A549 (cell line): Measurements from ENCODE around the gene IQCC. TPM values are rescaled to one million over a fixed set of nuclear protein-coding genes. Genes with fewer than 3 reads are reported as not detected.

ENCODE experiments used
- ATAC-seq, 2 experiments: fragments of 200-7000 bp in 1 of 2; fragments of >200 bp in 1 of 2; cut with Nextera tagmentation in 1 of 2; cut with Tn5 transposase in 1 of 2; 3 replicates each; pipeline versions ENCODE4 v1.8.0 to v1.9.1; 2018 to 2020; ENCODE audit warnings: mild to moderate bottlenecking in 1 of 2, moderate library complexity in 1 of 2
- CTCF ChIA-PET: fragments of 300-600 bp; sonication (Branson Sonifier 250); formaldehyde crosslinking; extraction: SDS; loops from one replicate; lab custom pipeline; 2021; ENCODE audit warnings: antibody characterized with exemption, inconsistent platforms; lab: Yijun Ruan, JAX
- POLR2A ChIA-PET: fragments of 350-600 bp; formaldehyde crosslinking; extraction: SDS; loops from one replicate; lab custom pipeline; 2021; ENCODE audit warnings: antibody characterized with exemption, inconsistent platforms; lab: Yijun Ruan, JAX
- DNase-seq, 2 experiments: peaks; one replicate each; pipeline versions ENCODE4 v3.0.0 to v3.0.0-alpha.2; 2011 to 2016; ENCODE audit warnings: low read depth in 1 of 2, low spot score in 1 of 2
- FAIRE-seq: peaks from 2 replicates; lab custom pipeline; 2011; peaks lifted over from hg19 to GRCh38; lab: Jason Lieb, UNC
- H3K27ac ChIP-seq, 2 experiments: fragments of >200 bp; sonication (Bioruptor Twin); formaldehyde crosslinking; 3 replicates each; pipeline ENCODE4 v1.5.1; 2016 to 2017
- H3K4me1 ChIP-seq: fragments of >200 bp; sonication (Bioruptor Twin); formaldehyde crosslinking; 3 replicates; pipeline ENCODE4 v1.6.1; 2016
- H3K4me2 ChIP-seq: fragments of >200 bp; sonication (Bioruptor Twin); formaldehyde crosslinking; 3 replicates; pipeline ENCODE4 v1.6.1; 2016
- H3K4me3 ChIP-seq: fragments of >200 bp; sonication (Bioruptor Twin); formaldehyde crosslinking; 3 replicates; pipeline ENCODE4 v1.5.1; 2016
- H3K9me3 ChIP-seq: fragments of >200 bp; sonication (Bioruptor Twin); formaldehyde crosslinking; 3 replicates; pipeline ENCODE4 v1.6.1; 2016
- EHF ChIP-seq: fragments of 250-450 bp; sonication (Bioruptor Pico); IDR thresholded peaks from 2 replicates; pipeline ENCODE4 v1.5.0; 2020; ENCODE audit warnings: mild to moderate bottlenecking
- EHMT2 ChIP-seq: fragments of 200-600 bp; sonication (generic); IDR thresholded peaks from 2 replicates; pipeline ENCODE4 v1.6.1; 2016; ENCODE audit warnings: antibody characterized with exemption, low read depth, mild to moderate bottlenecking, moderate library complexity
- FOSB ChIP-seq: fragments of 250-450 bp; sonication (Bioruptor Pico); IDR thresholded peaks from 2 replicates; pipeline ENCODE4 v1.5.0; 2020; ENCODE audit warnings: mild to moderate bottlenecking, moderate library complexity
- HDAC2 ChIP-seq: fragments of 200-600 bp; sonication (generic); IDR thresholded peaks from 2 replicates; pipeline ENCODE4 v1.6.1; 2016
- HEYL ChIP-seq: fragments of 250-450 bp; sonication (Bioruptor Pico); IDR thresholded peaks from 2 replicates; pipeline ENCODE4 v1.8.0; 2021; ENCODE audit warnings: mild to moderate bottlenecking, moderate library complexity
- JUNB ChIP-seq: fragments of >200 bp; sonication (Bioruptor Twin); formaldehyde crosslinking; IDR thresholded peaks from 2 replicates; pipeline ENCODE4 v1.6.1; 2016
- MAFK ChIP-seq: fragments of 450-650 bp; IDR thresholded peaks from 2 replicates; pipeline ENCODE4 v1.6.1; 2014; ENCODE audit not compliant: partially characterized antibody
- MAZ ChIP-seq: fragments of 150-350 bp; IDR thresholded peaks from 2 replicates; pipeline ENCODE4 v1.6.1; 2014; ENCODE audit warnings: antibody characterized with exemption, low read depth, low read length, borderline replicate concordance
- NFE2L2 ChIP-seq: fragments of 150-350 bp; conservative IDR thresholded peaks from 2 replicates; pipeline ENCODE4 v1.6.1; 2014; ENCODE audit warnings: low read length
- NPAS2 ChIP-seq: fragments of 250-450 bp; sonication (Bioruptor Pico); IDR thresholded peaks from 2 replicates; pipeline ENCODE4 v1.8.0; 2022; ENCODE audit warnings: mild to moderate bottlenecking, moderate library complexity, borderline replicate concordance
- RAD21 ChIP-seq, 2 experiments: fragments of >200 bp in 1 of 2; sonication (Bioruptor Twin) in 1 of 2; formaldehyde crosslinking in 1 of 2; IDR thresholded peaks in 1 of 2; conservative IDR thresholded peaks in 1 of 2; 2 replicates in 1 of 2; 3 replicates in 1 of 2; pipeline ENCODE4 v1.6.1; 2012 to 2018; ENCODE audit warnings: inconsistent platforms in 1 of 2
- RARB ChIP-seq: fragments of 250-450 bp; sonication (Bioruptor Pico); IDR thresholded peaks from 2 replicates; pipeline ENCODE4 v1.8.0; 2021; ENCODE audit warnings: mild to moderate bottlenecking, moderate library complexity
- RCOR1 ChIP-seq: fragments of 150-350 bp; IDR thresholded peaks from 2 replicates; pipeline ENCODE4 v1.6.1; 2014; ENCODE audit warnings: antibody characterized with exemption, low read length, low read depth
- SMC3 ChIP-seq: fragments of >200 bp; sonication (Bioruptor Twin); formaldehyde crosslinking; IDR thresholded peaks from 3 replicates; pipeline ENCODE4 v1.6.1; 2018; ENCODE audit warnings: inconsistent platforms
- SREBF2 ChIP-seq: fragments of 450-650 bp; IDR thresholded peaks from 2 replicates; pipeline ENCODE4 v1.6.1; 2014; ENCODE audit warnings: mild to moderate bottlenecking, moderate library complexity
- TP53 ChIP-seq: fragments of 250-450 bp; sonication (Bioruptor Pico); IDR thresholded peaks from 2 replicates; pipeline ENCODE4 v1.5.0; 2021; ENCODE audit warnings: mild to moderate bottlenecking, moderate library complexity
- ZC3H11A ChIP-seq: fragments of 450-650 bp; IDR thresholded peaks from 2 replicates; pipeline ENCODE4 v1.6.1; 2014; ENCODE audit warnings: antibody characterized with exemption, mild to moderate bottlenecking
- ZFP36 ChIP-seq: fragments of 450-650 bp; IDR thresholded peaks from 2 replicates; pipeline ENCODE4 v1.6.1; 2014; ENCODE audit warnings: borderline replicate concordance; ENCODE audit not compliant: partially characterized antibody
- WGBS: methylation state at CpG from one replicate; pipeline ENCODE4 v1.1.6; 2017; ENCODE audit errors: missing lambda C conversion rate; 5-methylcytosine and 5-hydroxymethylcytosine counted together
- polyA plus RNA-seq, 4 experiments: library from polyadenylated mRNA; depleted of rRNA in 3 of 4; stranded (reverse); fragments of >200 nt; fragmentation: RNase III in 1 of 4; extraction: RNeasy Plus Mini Kit Qiagen cat#74134 plus additional on column Dnase treatment in 1 of 4; gene quantifications; 2 replicates in 3 of 4; 3 replicates in 1 of 4; pipeline ENCODE4 v1.2.3, GENCODE V29; 2011 to 2017
- TF ChIP-seq, protein P1 (sequence below): IDR thresholded peaks from 2 replicates; pipeline ENCODE4 v1.6.1; 2012
- TF ChIP-seq, protein P2 (sequence below): IDR thresholded peaks from 2 replicates; pipeline ENCODE4 v1.6.1; 2012
- TF ChIP-seq, protein P3 (sequence below): fragments of 250-450 bp; sonication (Bioruptor Pico); IDR thresholded peaks from 2 replicates; pipeline ENCODE4 v1.5.0; 2021; ENCODE audit warnings: mild to moderate bottlenecking, moderate library complexity, borderline replicate concordance
- TF ChIP-seq, protein P4 (sequence below): fragments of >200 bp; sonication (Bioruptor Twin); formaldehyde crosslinking; IDR thresholded peaks from 3 replicates; pipeline ENCODE4 v1.5.1; 2016

IQCC gene
- polyA plus RNA-seq, 2 of the 4 experiments (the other 2 are of a cell fraction) = 1.6 to 2.0 TPM

DNA sequence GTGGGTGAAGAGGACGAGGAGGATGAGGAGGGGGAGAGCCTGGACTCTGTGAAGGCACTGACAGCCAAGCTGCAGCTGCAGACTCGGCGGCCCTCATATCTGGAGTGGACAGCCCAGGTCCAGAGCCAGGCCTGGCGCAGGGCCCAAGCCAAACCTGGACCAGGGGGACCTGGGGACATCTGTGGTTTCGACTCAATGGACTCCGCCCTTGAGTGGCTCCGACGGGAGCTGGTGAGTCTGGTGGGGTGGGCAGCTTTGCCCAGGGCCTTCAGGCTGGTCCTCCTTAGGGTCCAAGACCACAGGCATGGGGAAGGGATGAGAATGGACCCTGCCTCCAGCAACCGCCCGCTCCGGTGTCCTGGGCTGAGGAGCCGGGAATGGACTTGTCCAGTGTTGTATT lies 42.0 kb downstream of the IQCC start:
- CTCF ChIA-PET = interaction anchor here (1.1 to 7.7 kb wide), 19 partner anchors 8 to 84 kb away, joined by 3 to 96 read pairs (median 5); no protein-coding TSS in a partner anchor
- 88% methylated on average over 12 of the region's 12 CpGs for WGBS
- Histone ChIP-seq H3K4me2 (no peak overlapping the region), H3K9me3 (no peaks in the 10 kb centered on the region), H3K4me3 (no peak overlapping the region), H3K27ac (no peak overlapping the region), H3K4me1 (peaks cover 9% of the 10 kb centered on the region)
- POLR2A ChIA-PET = no interaction called here
- ATAC-seq (no peak), FAIRE-seq (no peak), DNase-seq (no peak)
- TF ChIP-seq ZFP36 (no peak), FOSB (CRISPR knock-in tag) (no peak), NPAS2 (no peak), JUNB (no peak), RCOR1 (no peak), MAZ (no peak), EHF (CRISPR knock-in tag) (no peak), HDAC2 (no peak), MAFK (no peak), ZC3H11A (no peak), EHMT2 (no peak), TP53 (CRISPR knock-in tag) (no peak), RARB (CRISPR knock-in tag) (no peak), SMC3 (no peak), HEYL (CRISPR knock-in tag) (no peak), RAD21 (conservative IDR thresholded peaks at IDR 0.05 in 1 of 2, IDR thresholded peaks at IDR 0.05 in 1 of 2) (no peak), SREBF2 (no peak)
- TF ChIP-seq, protein P1, sequence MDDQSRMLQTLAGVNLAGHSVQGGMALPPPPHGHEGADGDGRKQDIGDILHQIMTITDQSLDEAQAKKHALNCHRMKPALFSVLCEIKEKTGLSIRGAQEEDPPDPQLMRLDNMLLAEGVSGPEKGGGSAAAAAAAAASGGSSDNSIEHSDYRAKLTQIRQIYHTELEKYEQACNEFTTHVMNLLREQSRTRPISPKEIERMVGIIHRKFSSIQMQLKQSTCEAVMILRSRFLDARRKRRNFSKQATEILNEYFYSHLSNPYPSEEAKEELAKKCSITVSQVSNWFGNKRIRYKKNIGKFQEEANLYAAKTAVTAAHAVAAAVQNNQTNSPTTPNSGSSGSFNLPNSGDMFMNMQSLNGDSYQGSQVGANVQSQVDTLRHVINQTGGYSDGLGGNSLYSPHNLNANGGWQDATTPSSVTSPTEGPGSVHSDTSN = no peak
- TF ChIP-seq, protein P2, sequence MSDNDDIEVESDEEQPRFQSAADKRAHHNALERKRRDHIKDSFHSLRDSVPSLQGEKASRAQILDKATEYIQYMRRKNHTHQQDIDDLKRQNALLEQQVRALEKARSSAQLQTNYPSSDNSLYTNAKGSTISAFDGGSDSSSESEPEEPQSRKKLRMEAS = no peak
- TF ChIP-seq, protein P3, sequence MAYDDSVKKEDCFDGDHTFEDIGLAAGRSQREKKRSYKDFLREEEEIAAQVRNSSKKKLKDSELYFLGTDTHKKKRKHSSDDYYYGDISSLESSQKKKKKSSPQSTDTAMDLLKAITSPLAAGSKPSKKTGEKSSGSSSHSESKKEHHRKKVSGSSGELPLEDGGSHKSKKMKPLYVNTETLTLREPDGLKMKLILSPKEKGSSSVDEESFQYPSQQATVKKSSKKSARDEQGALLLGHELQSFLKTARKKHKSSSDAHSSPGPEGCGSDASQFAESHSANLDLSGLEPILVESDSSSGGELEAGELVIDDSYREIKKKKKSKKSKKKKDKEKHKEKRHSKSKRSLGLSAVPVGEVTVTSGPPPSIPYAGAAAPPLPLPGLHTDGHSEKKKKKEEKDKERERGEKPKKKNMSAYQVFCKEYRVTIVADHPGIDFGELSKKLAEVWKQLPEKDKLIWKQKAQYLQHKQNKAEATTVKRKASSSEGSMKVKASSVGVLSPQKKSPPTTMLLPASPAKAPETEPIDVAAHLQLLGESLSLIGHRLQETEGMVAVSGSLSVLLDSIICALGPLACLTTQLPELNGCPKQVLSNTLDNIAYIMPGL (CRISPR knock-in tag) = no peak

DNA sequence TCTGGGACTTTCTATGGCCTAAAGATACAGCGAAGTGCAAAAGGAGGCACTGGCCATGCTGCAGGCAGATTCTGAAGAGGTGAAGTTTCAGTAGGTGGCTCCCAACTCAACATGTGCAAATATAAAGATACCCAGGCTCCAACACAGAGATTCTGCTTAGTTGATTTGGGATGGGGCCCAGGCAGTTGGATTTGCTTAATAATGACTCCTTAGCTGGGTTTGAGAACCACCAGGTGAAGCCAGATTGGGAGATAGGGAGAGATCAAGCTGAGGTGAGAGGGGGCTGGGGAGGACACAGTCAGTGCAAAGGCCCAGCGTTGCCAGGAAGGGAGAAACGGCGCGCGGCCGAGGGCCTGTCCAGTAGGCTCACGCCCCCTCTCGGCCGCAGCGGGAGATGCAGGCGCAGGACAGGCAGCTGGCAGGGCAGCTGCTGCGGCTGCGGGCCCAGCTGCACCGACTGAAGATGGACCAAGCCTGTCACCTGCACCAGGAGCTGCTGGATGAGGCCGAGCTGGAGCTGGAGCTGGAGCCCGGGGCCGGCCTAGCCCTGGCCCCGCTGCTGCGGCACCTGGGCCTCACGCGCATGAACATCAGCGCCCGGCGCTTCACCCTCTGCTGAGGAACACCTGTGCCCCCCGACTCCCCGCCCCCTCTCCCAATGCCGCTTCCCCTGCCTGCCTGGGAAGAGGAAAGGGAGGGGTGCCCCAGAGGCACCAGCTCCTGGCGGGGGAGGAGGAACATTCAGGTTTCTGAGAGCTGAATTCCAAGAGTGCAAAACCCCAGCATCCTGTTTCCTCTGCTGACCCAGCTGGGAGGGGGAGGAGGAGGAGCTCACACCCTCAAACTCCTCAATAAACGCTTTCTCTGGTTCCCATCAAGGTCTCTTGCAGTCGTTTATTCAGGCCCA lies 42.8 kb downstream of the IQCC start:
- no peak for FAIRE-seq
- peak overlapping the region in 1 of 2 experiments; percentile 57; a peak in 2 of 6 replicates for H3K27ac ChIP-seq
- POLR2A ChIA-PET = interaction anchor here (0.9 kb wide), 1 partner anchor 26 kb away, joined by 3 read pairs; the partner anchor contains the start of genes EIF3I and TMEM234

More for the DNA sequence above, 42.8 kb downstream of the IQCC start:
- peak; percentile 72 to 74 for DNase-seq
- TF ChIP-seq RAD21 (conservative IDR thresholded peaks at IDR 0.05 in 1 of 2, IDR thresholded peaks at IDR 0.05 in 1 of 2) (peak; percentile 47 to 56), SMC3 (peak; percentile 58), NFE2L2 (no peak)
- TF ChIP-seq, protein P4, sequence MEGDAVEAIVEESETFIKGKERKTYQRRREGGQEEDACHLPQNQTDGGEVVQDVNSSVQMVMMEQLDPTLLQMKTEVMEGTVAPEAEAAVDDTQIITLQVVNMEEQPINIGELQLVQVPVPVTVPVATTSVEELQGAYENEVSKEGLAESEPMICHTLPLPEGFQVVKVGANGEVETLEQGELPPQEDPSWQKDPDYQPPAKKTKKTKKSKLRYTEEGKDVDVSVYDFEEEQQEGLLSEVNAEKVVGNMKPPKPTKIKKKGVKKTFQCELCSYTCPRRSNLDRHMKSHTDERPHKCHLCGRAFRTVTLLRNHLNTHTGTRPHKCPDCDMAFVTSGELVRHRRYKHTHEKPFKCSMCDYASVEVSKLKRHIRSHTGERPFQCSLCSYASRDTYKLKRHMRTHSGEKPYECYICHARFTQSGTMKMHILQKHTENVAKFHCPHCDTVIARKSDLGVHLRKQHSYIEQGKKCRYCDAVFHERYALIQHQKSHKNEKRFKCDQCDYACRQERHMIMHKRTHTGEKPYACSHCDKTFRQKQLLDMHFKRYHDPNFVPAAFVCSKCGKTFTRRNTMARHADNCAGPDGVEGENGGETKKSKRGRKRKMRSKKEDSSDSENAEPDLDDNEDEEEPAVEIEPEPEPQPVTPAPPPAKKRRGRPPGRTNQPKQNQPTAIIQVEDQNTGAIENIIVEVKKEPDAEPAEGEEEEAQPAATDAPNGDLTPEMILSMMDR = peak; percentile 66
- TF ChIP-seq, all 56 proteins: peak for 3
- Histone ChIP-seq H3K4me1 (peaks cover 3% of the 10 kb centered on the region; the same call in 1 of the 3 replicates), H3K9me3 (no peaks in the 10 kb centered on the region), H3K4me3 (no peak overlapping the region), H3K4me2 (0 out of 3 replicates have a peak overlapping the region, but pooled peaks have one; percentile 20)
- ATAC-seq = peak; percentile 90 to 95
- 25% methylated on average over 10 of the region's 31 CpGs for WGBS
- CTCF ChIA-PET = interaction anchor here (0.6 to 7.7 kb wide), 31 partner anchors 9 to 177 kb away, joined by 3 to 96 read pairs (median 4); partner anchors contain the start of gene CCDC28B
